Mesenchymal stem cell (in vitro differentiated cells and primary cell): ENCODE measurements around the gene FAM229B.

Experiments used
- DNase-seq: peaks from one replicate; pipeline ENCODE4 v3.0.0-alpha.2; 2013
- H2AFZ ChIP-seq: one replicate; pipeline ENCODE4 v1.6.1; 2013; ENCODE audit warnings: low read depth, mild to moderate bottlenecking, control low read depth, inconsistent platforms, low read length, moderate library complexity
- H2AK5ac ChIP-seq: 2 replicates; pipeline ENCODE4 v1.6.1; 2013; ENCODE audit warnings: low read length, moderate library complexity, mild to moderate bottlenecking, inconsistent platforms; ENCODE audit not compliant: severe bottlenecking
- H2BK120ac ChIP-seq: one replicate; pipeline ENCODE4 v1.6.1; 2013; ENCODE audit warnings: low read depth, mild to moderate bottlenecking, inconsistent platforms, low read length, moderate library complexity
- H2BK12ac ChIP-seq, 2 experiments: one replicate each; pipeline ENCODE4 v1.6.1; 2013; ENCODE audit warnings: inconsistent platforms in 2 of 2, low read length in 2 of 2, mild to moderate bottlenecking in 2 of 2, moderate library complexity in 2 of 2, control low read depth in 1 of 2
- H2BK15ac ChIP-seq: one replicate; pipeline ENCODE4 v1.6.1; 2013; ENCODE audit warnings: mild to moderate bottlenecking, low read depth, inconsistent platforms; ENCODE audit not compliant: poor library complexity, severe bottlenecking
- H2BK5ac ChIP-seq: 2 replicates; pipeline ENCODE4 v1.6.1; 2013; ENCODE audit warnings: low read depth, mild to moderate bottlenecking, low read length, control low read depth, inconsistent platforms; ENCODE audit not compliant: poor library complexity, severe bottlenecking
- H3K14ac ChIP-seq, 2 experiments: one replicate each; pipeline ENCODE4 v1.6.1; 2013; ENCODE audit warnings: inconsistent platforms in 2 of 2, low read length in 2 of 2, control low read depth in 1 of 2, mild to moderate bottlenecking in 1 of 2, moderate library complexity in 1 of 2
- H3K18ac ChIP-seq, 2 experiments: one replicate each; pipeline ENCODE4 v1.6.1; 2013; ENCODE audit warnings: inconsistent platforms in 2 of 2, low read length in 2 of 2, control low read depth in 1 of 2, low read depth in 1 of 2, mild to moderate bottlenecking in 1 of 2
- H3K23ac ChIP-seq, 2 experiments: one replicate each; pipeline ENCODE4 v1.6.1; 2013; ENCODE audit warnings: inconsistent platforms in 2 of 2, low read length in 2 of 2, mild to moderate bottlenecking in 2 of 2, moderate library complexity in 2 of 2, control low read depth in 1 of 2
- H3K27ac ChIP-seq: 2 replicates; pipeline ENCODE4 v1.5.1; 2013; ENCODE audit warnings: mild to moderate bottlenecking, moderate library complexity, low read length, control low read depth, inconsistent platforms; ENCODE audit not compliant: poor library complexity, severe bottlenecking
- H3K27me3 ChIP-seq, 2 experiments: 2 replicates each; pipeline versions ENCODE4 v1.6.1 to v1.7.0; 2013; ENCODE audit warnings: low read length in 2 of 2, mild to moderate bottlenecking in 2 of 2, moderate library complexity in 2 of 2, control low read depth in 1 of 2, inconsistent platforms in 1 of 2; ENCODE audit not compliant: control insufficient read depth in 1 of 2, insufficient read depth in 1 of 2
- H3K36me3 ChIP-seq, 2 experiments: 2 replicates each; pipeline versions ENCODE4 v1.6.1 to v1.7.0; 2013; ENCODE audit warnings: low read length in 2 of 2, control low read depth in 1 of 2, inconsistent platforms in 1 of 2, low read depth in 1 of 2, mild to moderate bottlenecking in 1 of 2; ENCODE audit not compliant: insufficient read depth in 2 of 2, control insufficient read depth in 1 of 2
- H3K4ac ChIP-seq, 2 experiments: one replicate each; pipeline ENCODE4 v1.6.1; 2013; ENCODE audit warnings: inconsistent platforms in 2 of 2, low read length in 2 of 2, mild to moderate bottlenecking in 2 of 2, moderate library complexity in 2 of 2, control low read depth in 1 of 2, low read depth in 1 of 2
- H3K4me1 ChIP-seq: 2 replicates; pipeline ENCODE4 v1.6.1; 2013; ENCODE audit warnings: low read depth, low read length, control low read depth; ENCODE audit not compliant: control insufficient read depth, insufficient read depth
- H3K4me2 ChIP-seq: 2 replicates; pipeline ENCODE4 v1.6.1; 2013; ENCODE audit warnings: low read length, mild to moderate bottlenecking, inconsistent platforms; ENCODE audit not compliant: poor library complexity, severe bottlenecking
- H3K4me3 ChIP-seq, 2 experiments: 2 replicates each; pipeline versions ENCODE4 v1.5.1 to v1.7.0; 2013; ENCODE audit warnings: low read length in 2 of 2, mild to moderate bottlenecking in 2 of 2, control low read depth in 1 of 2, low read depth in 1 of 2; ENCODE audit not compliant: insufficient read depth in 1 of 2
- H3K79me1 ChIP-seq: replicated peaks from 2 replicates; pipeline ENCODE4 v1.6.1; 2013; ENCODE audit warnings: mild to moderate bottlenecking, control low read depth, low read length, inconsistent platforms; ENCODE audit not compliant: poor library complexity, severe bottlenecking
- H3K9ac ChIP-seq: 2 replicates; pipeline ENCODE4 v1.7.0; 2013; ENCODE audit warnings: mild to moderate bottlenecking, low read length, moderate library complexity
- H3K9me3 ChIP-seq: 2 replicates; pipeline ENCODE4 v1.7.0; 2013; ENCODE audit warnings: mild to moderate bottlenecking, low read length; ENCODE audit not compliant: control insufficient read depth
- H4K8ac ChIP-seq: one replicate; pipeline ENCODE4 v1.6.1; 2013; ENCODE audit warnings: inconsistent platforms, mild to moderate bottlenecking, low read length, moderate library complexity
- H4K91ac ChIP-seq: one replicate; pipeline ENCODE4 v1.6.1; 2013; ENCODE audit warnings: mild to moderate bottlenecking, low read length, inconsistent platforms
- WGBS: methylation state at CpG from one replicate; pipeline ENCODE4 v1.1.7; 2013; ENCODE audit warnings: mixed read lengths; 5-methylcytosine and 5-hydroxymethylcytosine counted together

The FAM229B gene

DNA sequence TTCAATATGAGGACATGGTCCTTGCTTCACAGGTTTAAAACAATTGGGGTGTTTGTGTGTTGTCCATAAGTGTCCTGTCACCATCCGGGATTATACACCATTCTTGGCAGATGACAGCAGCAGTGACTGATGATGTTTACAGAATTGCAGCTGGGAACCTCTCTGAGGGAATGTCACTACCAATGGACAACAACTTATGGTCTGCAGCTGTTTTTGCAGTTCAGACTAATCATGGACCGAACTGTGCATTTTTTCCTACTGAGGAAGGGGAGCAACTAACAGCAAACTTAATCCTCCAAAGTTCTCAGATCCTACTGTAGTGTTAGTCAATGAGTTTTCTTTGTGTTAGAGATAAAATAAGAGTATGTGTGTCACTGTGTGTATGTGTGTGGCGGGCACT is 26.0 kb downstream of the FAM229B start:
- no peak overlapping the region for H2BK15ac ChIP-seq
- H3K4me1 ChIP-seq: peaks cover 6% of the 10 kb centered on the region
- no peaks in the 10 kb centered on the region for H3K27me3 ChIP-seq
- H3K4me3 ChIP-seq: no peak overlapping the region
- H3K9me3 ChIP-seq: no peaks in the 10 kb centered on the region
- H3K14ac ChIP-seq: no peak overlapping the region
- no peak overlapping the region for H3K9ac ChIP-seq
- no peak overlapping the region for H3K4me2 ChIP-seq
- WGBS: 21% methylated on average over 3 of the region's 3 CpGs
- H4K91ac ChIP-seq: no peak overlapping the region
- no peak overlapping the region for H3K4ac ChIP-seq
- no peak overlapping the region for H2BK5ac ChIP-seq
- DNase-seq: peak; percentile 54
- H3K18ac ChIP-seq: no peak overlapping the region
- H3K79me1 ChIP-seq: no peaks in the 10 kb centered on the region
- peaks cover 0 to 100% of the 10 kb centered on the region in 2 experiments for H3K36me3 ChIP-seq
- no peak overlapping the region for H2AK5ac ChIP-seq
- no peak overlapping the region for H2AFZ ChIP-seq
- H2BK120ac ChIP-seq: no peak overlapping the region
- no peak overlapping the region for H3K23ac ChIP-seq
- no peak overlapping the region for H4K8ac ChIP-seq
- H2BK12ac ChIP-seq: no peak overlapping the region
- no peak overlapping the region for H3K27ac ChIP-seq

DNA sequence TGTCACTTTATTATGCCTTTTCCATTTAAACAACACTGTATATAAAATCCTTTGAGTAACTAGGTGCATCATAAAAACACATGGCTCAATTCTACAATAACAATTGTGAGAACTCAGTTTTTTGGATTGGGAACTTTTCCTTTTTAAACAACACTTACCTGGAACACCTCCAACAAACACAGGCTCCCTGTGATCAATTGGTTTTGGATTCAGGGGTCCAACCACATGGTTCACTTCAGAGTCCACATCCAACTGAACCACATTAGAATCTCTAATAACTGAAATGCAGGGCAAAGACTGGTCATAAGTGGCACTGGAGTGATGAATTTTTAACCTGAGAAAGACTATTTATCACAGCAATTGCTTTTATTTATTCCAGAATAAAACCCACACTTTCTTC is 26.5 kb downstream of the FAM229B start:
- peaks cover 6% of the 10 kb centered on the region for H3K4me1 ChIP-seq
- no peaks in the 10 kb centered on the region for H3K9me3 ChIP-seq
- no peak overlapping the region for H3K18ac ChIP-seq
- H3K9ac ChIP-seq: no peak overlapping the region
- no peak for DNase-seq
- no peak overlapping the region for H3K4me2 ChIP-seq
- no peak overlapping the region for H2BK15ac ChIP-seq
- no peak overlapping the region for H3K27ac ChIP-seq
- no peak overlapping the region for H3K23ac ChIP-seq
- H3K4me3 ChIP-seq: no peak overlapping the region
- H3K36me3 ChIP-seq: peaks cover 0 to 100% of the 10 kb centered on the region in 2 experiments
- no peak overlapping the region for H2BK5ac ChIP-seq
- H2AFZ ChIP-seq: no peak overlapping the region
- H2AK5ac ChIP-seq: no peak overlapping the region
- H3K27me3 ChIP-seq: no peaks in the 10 kb centered on the region
- no peak overlapping the region for H2BK12ac ChIP-seq
- H4K91ac ChIP-seq: no peak overlapping the region
- H3K4ac ChIP-seq: no peak overlapping the region
- H2BK120ac ChIP-seq: no peak overlapping the region
- H3K79me1 ChIP-seq: no peaks in the 10 kb centered on the region
- no peak overlapping the region for H3K14ac ChIP-seq
- no peak overlapping the region for H4K8ac ChIP-seq

DNA sequence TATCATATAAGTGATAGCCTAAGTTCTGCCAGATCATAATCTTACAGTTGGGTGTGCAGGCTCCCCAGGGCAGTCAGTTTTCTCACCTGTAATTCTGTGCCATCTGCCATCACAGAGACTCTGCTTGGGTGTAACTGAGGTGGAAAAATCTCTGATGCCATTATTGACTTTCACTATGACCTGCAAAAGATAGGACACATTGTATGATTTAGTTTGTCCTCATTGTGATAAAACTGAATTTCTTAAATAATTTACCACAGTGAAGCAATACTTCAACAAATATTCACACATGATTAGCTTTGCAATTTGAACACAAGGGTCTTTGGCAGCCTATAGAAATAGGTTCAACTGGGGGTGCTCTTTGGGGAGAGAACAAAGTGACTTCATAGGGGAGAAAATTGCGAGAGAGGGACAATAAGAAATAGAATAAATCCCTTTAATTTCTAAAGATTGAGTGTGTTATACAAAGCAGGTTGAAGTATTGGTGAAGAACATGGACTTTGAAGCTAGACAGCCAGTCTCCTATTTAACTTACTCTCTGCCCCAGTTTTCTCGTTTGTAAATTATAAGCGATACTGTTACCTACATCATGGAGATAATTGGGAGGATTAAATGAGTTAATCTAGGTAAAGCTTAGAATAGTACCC is 27.3 kb downstream of the FAM229B start:
- no CpG with 5 or more reads among the region's 3 CpGs for WGBS
- no peak for DNase-seq
- Histone ChIP-seq H3K4me1 (peaks cover 5% of the 10 kb centered on the region), H3K27ac (no peak overlapping the region), H2BK12ac (no peak overlapping the region), H3K79me1 (no peaks in the 10 kb centered on the region), H2AFZ (no peak overlapping the region), H3K14ac (no peak overlapping the region), H3K4ac (no peak overlapping the region), H3K4me3 (no peak overlapping the region), H2AK5ac (no peak overlapping the region), H3K27me3 (no peaks in the 10 kb centered on the region), H4K8ac (no peak overlapping the region), H4K91ac (no peak overlapping the region), H3K18ac (no peak overlapping the region), H2BK15ac (no peak overlapping the region), H3K9me3 (no peaks in the 10 kb centered on the region), H2BK5ac (no peak overlapping the region), H3K36me3 (peaks cover 0 to 100% of the 10 kb centered on the region in 2 experiments), H2BK120ac (no peak overlapping the region), H3K23ac (no peak overlapping the region), H3K9ac (no peak overlapping the region), H3K4me2 (no peak overlapping the region)

DNA sequence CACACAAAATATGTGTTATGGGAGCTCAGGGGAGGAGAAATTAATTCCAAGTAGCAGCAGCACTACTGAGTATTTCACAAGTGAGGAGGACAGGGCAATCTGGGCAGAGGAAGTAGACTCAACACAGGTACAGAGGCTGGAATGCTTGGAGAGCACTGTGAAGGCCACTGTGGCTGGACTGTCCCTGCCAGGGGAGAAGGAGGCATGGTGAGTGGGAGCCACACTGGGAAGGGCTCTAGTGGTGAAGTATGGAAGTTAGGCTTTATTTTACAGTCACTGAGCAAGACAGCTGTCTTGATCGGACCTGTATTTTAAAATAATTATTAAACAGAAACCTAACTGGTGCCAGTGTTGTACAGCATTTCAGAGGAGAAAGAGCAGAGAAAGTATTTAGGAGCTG is 28.8 kb downstream of the FAM229B start:
- Histone ChIP-seq H3K23ac (no peak overlapping the region), H3K4me2 (no peak overlapping the region)

More for the DNA sequence above, 28.8 kb downstream of the FAM229B start:
- Histone ChIP-seq H3K9ac (no peak overlapping the region), H3K4ac (no peak overlapping the region), H2AFZ (peak overlapping the region; percentile 73), H3K79me1 (no peaks in the 10 kb centered on the region), H3K9me3 (no peaks in the 10 kb centered on the region), H2BK12ac (no peak overlapping the region), H2BK120ac (no peak overlapping the region), H2BK5ac (no peak overlapping the region), H4K91ac (no peak overlapping the region), H2AK5ac (no peak overlapping the region), H3K27ac (no peak overlapping the region), H3K27me3 (no peaks in the 10 kb centered on the region), H4K8ac (no peak overlapping the region), H3K14ac (peak overlapping the region in 1 of 2 experiments; percentile 44), H2BK15ac (no peak overlapping the region), H3K4me1 (peaks cover 5% of the 10 kb centered on the region), H3K4me3 (no peak overlapping the region), H3K36me3 (peaks cover 0 to 100% of the 10 kb centered on the region in 2 experiments), H3K18ac (no peak overlapping the region)
- DNase-seq: no peak
- 100% methylated on average over 1 of the region's 1 CpG for WGBS
